Measurements from ENCODE around the gene IPO4.
"Not testable (repeated sequence)": the region's sequence is repeated elsewhere in the genome, so short reads cannot be mapped to it uniquely, and the experiment has no call there.

The IPO4 gene

DNA sequence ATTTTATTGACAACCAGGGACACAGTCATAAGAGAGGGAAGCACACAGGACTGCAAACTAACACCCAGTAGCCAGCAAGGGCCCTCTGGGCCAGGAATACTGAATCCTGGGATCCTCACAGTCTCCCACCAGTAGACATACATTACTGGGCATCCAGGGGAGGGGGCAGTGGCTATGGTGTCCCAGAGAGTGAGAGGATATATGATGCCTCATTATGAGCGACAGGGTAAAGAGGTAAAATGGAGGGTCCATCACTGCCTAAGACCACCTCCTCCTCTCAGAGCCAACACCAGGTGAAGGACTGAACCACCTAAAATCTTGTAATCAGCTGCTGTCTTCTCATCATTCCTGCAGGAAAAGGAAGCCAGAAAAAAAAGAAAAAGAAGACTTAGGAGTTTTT is 28.3 kb upstream of the IPO4 start:
- DNase-seq (ENCODE audit: low spot score), result not testable (repeated sequence)

DNA sequence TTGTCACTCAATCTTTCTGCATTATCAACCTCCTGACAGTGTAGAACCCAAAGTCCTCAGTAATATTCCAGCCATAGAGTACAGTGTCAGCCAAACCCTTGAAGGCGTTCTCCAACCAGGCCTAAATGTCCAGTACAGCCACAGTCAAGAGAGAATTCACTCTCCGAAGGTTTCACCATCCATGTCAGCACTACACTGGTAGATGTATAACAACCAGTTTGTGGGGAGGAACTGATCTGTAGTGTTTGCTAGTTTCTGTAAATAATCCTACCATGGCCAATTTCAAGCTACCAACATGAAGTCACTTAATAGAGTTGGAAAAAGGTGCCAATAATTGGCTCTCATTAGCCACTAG is 27.7 kb upstream of the IPO4 start:
- DNase-seq (ENCODE audit: low spot score), result no peak

DNA sequence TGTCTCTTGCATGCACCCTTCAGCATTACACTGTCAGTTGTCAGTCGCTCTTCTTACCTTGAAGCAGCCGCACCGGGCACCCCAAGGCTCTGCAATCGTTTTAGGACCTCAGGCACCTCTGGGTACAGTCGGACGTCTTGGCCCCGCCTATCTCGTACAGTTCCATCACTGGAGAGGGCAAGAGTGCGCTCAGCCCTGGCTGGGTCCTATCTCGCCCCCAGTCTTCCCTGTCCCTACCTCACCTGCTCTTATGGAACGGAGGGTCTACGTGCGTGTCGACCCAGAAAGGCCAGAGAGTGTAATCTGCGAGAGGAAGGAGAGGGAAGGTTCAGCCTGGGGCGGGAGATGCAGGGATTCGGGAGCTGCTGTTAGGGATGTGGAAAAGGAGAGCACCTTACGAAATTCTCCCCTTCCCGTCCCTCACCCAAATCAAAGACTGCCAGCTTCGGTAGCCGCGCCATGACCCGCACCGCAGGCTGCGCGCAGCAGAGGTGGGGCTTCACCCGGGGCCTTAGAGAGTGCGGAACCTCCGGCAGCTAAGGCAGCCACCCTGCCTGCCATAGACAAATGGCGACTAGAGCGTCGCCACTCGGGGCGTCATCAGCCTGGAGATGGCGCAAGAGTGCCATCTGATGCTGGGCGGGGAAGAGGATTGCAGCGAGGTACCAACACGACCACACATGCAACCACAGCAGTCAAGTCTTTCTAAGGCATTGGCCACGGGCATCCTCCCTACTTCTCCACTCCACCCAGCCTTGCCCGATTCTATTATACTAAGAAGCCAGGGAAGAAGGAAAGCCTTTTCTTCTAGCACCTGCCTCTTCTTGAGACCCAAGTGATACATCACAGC is 27.1 kb upstream of the IPO4 start, which contains the start of gene MDP1:
Gene MDP1, minus strand, starts transcription at position 572 of the 850 bp plus-strand sequence. Its CDS starts 111 bp downstream, at position 461.
- peak; percentile 96 for DNase-seq (ENCODE audit: low spot score)

DNA sequence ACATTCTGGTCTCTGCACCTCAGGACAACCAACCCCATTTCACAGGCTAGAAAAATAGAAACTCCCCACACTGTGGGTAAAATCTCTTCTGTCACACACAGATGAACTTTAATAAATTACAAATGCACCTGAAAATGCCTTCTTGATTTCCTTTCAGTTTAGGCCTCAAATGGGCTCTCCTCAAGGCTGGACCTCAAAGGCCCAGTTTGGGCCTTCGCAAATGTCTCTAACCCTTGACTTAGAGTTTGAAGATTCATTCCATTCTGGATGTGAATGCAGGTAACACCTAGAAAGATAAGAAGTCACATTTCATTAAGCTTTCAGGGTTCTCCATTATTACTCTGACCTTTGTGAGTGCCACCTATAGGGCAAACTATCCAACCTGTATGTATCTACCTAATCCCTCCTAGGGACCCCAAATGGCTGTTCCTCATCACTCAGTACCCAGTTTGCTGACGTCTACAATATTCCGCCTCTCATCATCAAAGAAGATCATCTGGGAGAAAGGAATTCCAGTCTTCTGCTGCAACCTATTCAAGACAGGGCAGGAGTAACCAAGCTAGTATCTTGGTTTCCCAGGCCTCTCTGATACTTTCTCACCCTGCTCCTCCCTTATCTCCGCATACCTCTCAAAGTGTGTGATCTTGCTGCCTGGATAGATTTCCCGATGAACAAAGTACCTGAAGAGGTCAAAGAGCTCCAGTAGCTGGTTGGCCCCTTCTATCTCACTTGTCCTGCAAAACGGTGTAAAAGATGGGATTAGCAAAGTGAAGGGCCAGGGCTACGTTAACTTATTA is 25.4 kb upstream of the IPO4 start:
- DNase-seq (ENCODE audit: low spot score), result no peak

DNA sequence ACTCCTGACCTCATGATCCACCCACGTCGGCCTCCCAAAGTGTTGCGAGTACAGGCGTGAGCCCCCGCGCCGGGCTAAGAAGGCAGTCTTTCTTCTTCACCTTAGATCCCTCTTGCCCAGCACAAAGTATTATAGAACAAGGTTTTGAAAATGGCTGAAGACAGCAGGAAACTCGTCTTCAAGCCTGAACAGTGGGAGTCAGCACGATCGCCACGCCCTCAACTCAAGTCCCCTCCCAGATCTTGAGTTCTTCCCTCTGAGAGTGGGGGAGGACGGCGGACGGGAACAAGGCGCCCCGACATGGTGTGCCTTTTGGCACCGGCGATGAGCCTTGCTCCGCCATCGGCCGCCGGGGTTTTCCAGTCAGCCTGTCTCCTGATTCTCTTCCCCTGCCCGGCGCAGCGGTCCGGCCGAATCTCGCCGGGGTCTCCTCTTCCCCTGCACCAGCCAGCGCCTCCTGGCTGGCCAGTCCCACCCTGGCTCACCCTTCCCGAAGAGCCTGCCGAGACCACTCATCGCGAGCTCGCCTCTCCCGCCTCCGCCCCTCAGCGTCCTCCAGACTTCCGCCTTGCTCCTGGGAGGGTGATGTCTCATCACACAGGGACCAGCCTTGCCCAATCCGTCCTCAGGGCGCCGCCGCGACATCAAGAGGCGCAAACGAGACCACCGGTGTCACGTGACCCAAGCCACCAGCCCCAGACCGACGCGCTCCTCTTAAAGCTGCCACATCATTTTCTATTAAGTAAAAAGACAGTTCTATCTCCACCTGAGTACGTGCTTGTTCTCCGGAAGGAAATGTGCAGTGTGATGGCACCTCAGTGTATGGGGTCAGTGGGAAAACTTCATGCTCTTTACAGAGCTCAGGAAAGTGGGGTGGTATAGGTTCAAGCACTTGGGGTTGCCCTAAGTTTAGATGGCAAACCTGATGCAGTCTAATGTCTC is 24.6 kb upstream of the IPO4 start, which contains the start of gene CHMP4A:
Gene CHMP4A, minus strand, starts transcription at position 565 of the 942 bp plus-strand sequence. Its CDS starts 49 bp downstream, at position 516.
- peak; percentile 97 for DNase-seq (ENCODE audit: low spot score)

DNA sequence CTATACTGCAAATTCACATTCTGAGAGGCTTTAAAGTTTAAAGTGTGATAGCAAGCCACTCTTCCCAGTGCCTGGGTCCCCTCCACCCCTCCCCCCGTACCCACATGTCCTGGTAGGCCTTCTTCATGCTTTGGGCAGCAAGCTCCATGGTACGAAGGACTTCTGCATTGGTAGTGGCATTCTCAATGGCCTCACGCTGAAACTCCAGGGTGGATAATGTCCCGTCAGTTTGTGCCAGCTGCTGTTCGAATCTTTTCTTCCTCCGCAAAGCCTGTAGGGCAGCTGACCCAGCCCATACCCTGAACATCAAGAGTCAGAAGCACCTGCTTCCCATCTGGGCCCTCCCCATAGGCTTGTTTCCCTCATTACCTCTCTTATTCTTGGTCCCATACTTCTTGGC is 22.7 kb upstream of the IPO4 start:
- DNase-seq (ENCODE audit: low spot score), result no peak

DNA sequence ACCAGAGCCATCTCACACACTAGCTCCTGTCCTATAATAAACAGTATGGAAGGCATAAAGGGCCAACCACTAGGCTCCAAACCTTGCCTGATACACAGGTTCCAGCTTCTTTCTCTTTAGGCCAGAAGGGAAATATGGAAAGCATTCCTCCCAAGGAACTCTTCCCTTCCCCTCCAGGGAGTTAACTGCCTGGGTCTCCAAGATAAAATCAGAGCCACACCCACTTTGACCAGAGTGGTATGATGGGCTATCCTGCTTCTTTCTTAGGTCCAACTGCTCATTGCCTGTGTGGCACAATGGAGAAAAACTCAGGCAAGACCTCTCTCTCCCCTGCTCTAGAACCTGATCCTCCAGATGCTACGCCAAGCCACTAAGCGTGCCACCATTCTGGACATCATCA is 19.0 kb upstream of the IPO4 start:
- DNase-seq (ENCODE audit: low spot score), result no peak

DNA sequence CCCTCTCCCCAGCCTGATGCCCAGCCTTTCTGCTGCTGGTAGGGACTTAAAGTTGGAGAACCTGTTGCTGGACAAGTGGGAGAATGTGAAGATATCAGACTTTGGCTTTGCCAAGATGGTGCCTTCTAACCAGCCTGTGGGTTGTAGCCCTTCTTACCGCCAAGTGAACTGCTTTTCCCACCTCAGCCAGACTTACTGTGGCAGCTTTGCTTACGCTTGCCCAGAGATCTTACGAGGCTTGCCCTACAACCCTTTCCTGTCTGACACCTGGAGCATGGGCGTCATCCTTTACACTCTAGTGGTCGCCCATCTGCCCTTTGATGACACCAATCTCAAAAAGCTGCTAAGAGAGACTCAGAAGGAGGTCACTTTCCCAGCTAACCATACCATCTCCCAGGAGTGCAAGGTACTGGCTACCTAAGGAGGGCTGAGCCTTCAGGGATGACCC is 18.5 kb upstream of the IPO4 start:
- no peak for DNase-seq (ENCODE audit: low spot score)

DNA sequence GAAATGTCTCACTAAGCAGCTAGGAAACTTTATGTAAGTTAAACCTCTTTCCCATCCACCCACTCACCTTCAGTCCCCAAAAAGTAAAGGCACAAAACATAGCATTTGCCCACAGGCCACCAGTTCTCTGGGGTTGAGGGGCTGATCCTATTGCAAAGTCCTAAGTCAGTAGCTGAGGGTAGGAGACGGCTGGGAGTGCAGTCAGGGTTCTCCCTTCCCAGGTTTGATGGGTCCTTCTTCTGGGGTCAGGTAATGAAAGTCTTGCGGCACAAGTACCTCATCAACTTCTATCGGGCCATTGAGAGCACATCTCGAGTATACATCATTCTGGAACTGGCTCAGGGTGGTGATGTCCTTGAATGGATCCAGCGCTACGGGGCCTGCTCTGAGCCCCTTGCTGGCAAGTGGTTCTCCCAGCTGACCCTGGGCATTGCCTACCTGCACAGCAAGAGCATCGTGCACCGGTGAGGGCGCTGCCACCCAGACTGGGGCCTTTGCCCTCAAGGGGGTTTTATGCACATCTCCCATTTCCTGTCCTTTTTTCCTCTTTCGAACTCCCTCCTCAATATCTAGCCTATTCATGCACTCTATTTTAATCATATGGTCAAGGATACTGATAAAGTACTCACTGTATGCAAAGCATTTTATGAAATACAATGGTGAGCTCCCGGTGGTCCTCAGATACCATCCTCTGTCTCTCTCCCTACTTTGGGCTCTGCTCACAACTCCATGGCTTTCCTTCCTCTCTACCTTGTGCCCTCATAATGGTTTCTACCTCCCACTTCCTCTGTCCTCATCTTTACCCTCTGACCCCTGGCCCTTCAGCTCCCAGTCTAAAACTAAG is 17.9 kb upstream of the IPO4 start:
- DNase-seq (ENCODE audit: low spot score), result no peak

DNA sequence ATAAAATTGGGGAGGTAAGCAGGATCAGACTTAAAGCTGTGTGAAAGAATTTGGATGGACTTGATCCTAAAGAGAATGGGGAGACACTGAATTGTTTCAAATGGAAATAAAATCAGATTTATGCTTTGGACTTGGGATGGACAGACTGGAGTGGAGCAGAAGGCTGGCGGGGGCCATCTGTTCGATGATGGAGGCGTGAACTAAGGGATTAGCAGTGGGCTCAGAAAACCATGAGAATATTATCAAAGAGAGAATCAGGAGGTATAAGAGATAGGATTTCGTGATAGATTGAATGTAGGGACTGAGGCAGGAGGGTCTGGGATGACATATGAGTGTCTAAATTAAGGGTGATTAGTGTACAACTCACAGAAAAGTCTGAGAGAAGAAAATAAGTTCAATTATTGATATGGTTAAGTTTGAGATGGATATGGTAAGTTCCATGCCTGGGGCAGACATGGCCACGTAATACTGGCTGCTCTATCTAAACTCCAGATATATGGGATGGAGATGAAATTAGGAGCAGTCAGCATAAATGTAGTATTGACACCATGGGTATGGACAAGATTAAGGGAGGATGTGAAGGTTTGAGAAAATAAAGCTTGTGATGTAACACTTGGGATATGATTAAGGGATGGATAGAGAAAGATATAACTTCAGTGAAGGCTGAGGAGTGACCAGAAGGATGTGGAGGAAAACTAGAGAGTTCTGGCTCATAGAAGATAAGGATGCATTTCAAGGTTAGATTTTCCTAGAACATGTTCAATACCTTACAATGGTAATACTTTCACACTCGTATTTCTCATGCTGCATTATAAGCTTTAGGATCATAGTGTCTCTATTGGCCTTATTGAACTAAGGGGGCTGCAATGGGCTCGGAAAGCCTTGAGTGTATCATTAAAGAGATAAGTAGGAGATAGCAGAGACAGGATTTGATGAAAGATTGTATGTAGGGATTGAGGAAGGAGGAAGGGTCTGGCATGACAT is 15.8 kb upstream of the IPO4 start:
- DNase-seq (ENCODE audit: low spot score), result no peak

DNA sequence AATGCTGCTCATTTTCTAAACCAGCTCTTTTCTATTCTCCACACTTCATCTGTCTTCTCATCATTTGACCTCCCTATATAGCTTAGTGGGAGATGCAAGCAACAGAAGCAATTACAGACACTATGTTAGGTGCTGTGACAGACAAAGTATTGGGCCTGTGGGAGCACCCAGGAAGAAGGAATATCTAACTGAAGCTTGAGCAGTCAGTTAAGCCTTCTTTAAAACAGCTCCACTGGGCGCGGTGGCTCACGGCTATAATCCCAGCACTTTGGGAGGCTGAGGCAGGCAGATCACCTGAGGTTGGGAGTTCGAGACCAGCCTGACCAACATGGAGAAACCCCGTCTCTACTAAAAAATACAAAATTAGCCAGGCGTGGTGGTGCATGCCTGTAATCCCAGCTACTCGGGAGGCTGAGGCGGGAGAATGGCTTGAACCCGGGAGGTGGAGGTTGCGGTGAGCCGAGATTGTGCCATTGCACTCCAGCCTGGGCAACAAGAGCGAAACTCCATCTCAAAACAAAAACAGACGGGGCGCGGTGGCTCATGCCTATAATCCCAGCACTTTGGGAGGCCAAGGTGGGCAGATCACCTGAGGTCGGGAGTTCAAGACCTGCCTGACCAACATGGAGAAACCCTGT is 14.8 kb upstream of the IPO4 start:
- DNase-seq (ENCODE audit: low spot score), result not testable (repeated sequence)

DNA sequence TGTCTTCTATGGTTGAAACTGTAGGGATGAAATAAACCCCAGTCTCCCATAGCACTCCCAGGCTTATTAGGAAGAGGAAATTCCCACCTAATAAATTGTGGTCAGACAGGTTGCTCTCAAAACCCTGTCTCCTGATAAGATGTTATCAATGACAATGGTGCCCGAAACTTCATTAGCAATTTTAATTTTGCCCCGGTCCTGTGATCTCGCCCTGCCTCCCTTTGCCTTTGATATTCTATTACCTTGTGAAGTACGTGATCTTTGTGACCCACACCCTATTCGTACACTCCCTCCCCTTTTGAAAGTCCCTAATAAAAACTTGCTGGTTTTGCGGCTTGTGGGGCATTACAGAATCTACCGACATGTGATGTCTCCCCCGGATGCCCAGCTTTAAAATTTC is 13.9 kb upstream of the IPO4 start:
- DNase-seq (ENCODE audit: low spot score), result not testable (repeated sequence)

DNA sequence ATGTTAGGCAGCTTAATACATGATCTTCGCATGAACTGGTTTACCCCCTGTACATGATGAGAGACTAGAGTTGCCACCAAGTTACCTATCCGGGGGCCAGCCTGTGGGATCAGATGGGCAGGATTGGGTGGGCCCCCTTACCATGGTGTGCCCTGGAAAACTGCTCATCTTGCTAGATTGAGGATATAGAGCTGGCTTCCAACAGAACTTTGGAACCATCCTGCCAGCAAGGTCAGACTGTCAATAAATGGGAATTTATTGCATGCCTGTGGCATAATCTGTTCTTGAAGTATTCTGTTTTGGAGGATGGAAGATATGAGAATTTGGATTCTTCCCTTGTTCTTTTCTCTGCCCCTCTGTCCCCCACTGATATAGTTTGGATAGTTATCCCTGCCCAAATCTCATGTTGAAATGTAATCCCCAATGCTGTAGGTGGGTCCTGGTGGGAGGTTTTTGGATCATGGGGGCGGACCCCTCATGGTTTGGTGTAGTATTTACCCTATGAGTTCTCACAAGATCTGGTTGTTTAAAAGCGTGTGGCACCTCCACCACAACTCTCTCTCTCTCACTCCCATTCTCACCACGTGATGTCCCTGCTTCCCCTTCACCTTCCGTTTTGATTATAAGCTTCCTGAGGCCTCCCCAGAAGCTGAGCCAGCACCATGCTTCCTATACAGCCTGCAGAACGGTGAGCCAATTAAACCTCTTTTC is 10.4 kb upstream of the IPO4 start:
- no peak for DNase-seq (ENCODE audit: low spot score)

DNA sequence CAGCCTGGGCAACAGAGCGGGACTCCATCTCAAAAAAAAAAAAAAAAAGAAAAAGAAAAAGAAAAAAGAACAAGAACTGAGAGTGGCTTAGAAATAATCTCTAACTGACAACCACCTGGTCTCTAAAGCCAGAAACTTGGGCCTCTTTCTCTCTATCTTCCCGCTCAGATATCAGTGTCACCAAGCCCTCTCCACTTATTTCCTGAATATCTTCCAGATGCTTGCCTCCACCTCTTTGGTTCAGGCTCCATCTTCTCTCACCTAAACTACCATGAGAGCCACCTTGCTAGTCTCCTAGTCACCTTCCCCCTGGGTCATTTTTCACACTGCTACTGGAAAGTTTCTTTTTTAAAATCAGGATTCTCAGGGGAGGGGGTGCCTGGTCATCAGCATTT is 8.4 kb upstream of the IPO4 start:
- no peak for DNase-seq (ENCODE audit: low spot score)

DNA sequence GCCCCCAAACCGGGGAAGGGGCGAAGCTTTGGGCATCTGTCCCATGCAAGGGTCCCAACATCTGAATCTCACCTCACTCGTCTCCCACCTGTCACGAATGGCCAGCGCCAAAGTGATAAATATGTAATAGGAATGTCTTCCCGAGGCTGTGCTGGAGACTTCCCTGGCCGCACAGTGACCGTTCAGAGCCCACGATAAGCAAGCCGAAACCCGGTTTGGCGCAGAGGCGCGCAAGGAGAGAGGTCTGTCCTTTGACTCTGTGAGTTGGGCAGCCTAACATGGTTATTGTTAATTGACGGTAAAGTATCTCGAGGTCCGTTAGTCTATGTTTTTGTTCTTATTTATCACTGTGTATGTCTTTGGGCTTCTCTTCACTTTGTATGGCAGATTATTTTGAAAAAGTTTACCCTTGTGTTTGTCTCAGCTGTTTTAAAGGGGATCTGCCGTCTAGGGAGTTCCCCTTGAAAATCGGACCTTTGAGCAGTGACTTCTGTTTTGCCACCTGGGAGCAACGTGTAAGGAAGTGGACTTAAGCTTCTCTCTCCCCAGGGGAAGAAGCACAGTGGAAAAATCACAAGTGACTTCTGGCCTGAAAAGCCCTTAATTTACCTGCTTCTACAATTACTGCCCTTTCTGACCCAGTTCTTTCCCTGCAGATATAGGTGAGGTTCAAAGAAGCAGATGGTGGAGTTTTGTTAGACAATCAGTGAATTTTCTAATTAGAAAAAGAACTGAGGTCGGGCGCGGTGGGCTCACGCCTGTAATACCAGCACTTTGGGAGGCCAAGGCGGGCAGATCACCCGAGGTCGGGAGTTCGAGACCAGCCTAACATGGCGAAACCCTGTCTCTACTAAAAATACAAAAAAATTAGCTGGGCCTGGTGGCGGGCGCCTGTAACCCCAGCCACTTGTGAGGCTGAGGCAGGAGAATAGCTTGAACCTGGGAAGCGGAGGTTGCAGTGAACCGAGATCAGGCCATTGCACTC is 7.7 kb upstream of the IPO4 start:
- no peak for DNase-seq (ENCODE audit: low spot score)

DNA sequence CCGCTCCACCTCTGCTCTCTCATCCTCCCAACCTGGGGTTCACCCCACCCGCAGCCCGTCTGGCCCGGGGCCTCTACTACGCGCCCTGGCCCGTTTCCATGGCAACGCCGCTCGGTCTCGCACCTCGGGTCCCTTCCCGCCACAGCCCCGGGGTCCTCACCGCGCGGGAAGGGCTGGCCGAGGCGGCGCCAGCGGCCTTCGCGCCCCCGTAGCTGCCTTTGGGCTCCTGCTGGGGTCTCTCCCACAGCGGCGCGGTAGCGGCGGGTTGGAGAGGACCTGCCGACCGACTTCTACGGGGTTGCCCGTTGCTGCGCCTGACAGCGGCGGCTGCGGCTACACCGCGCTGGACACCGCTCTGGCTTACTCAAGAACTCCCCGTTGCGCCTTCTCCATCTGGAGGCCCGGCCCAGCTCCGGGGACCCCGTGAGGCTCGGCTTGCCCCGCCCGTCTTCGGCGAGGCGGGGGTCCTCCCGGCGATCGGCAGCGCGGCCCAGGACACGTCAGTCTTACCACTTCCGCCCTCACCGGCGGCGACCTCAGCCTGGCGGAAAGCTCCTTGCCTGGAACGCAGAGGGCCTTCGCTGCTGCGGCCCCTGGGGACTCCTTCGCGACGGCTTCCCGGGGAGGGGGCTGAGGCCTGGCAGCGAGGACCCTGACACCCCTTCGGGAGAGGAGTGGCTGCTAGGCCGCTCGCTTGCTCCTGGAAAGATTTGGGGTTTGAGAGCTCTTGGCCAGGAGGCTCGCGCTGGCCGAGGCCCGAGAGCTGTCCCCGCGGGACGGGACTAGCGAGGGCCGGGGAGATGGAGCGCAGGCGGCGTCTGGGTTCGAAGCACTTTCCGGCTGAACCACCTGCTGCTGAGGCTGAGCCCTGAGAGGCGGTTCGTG is 6.8 kb upstream of the IPO4 start, which contains the start of gene TM9SF1:
Gene TM9SF1, minus strand, starts transcription at position 256 of the 885 bp plus-strand sequence. CDS start 422 bp downstream, outside the sequence.
- DNase-seq (ENCODE audit: low spot score), result peak; percentile 95

Measured in iPS-NIHi11 (cell line).